H1 (cell line): ENCODE data around the gene RIMBP2.

Experiments used
- CTCF ChIP-seq, 3 experiments: IDR thresholded peaks; 1 replicate in 2 of 3; 2 replicates in 1 of 3; pipeline versions ENCODE4 v1.5.1 to v1.6.1; 2011; ENCODE audit warnings: low read length in 3 of 3, mild to moderate bottlenecking in 3 of 3, inconsistent platforms in 2 of 3, low read depth in 1 of 3, moderate library complexity in 1 of 3; ENCODE audit not compliant: insufficient read depth in 1 of 3; ENCODE audit errors: control extremely low read depth in 1 of 3
- EZH2 ChIP-seq: fragments of 200-600 bp; sonication (generic); IDR thresholded peaks from 2 replicates; pipeline ENCODE4 v1.7.1; 2012; ENCODE audit warnings: low read depth, mild to moderate bottlenecking, moderate library complexity, low read length, inconsistent platforms; ENCODE audit not compliant: severe bottlenecking
- HDAC2 ChIP-seq, 2 experiments: fragments of 300-600 bp in 1 of 2; sonication (generic) in 1 of 2; IDR thresholded peaks; 2 replicates each; pipeline ENCODE4 v1.6.1; 2011 to 2012; ENCODE audit warnings: low read depth in 2 of 2, low read length in 2 of 2, mild to moderate bottlenecking in 2 of 2, moderate library complexity in 2 of 2, borderline replicate concordance in 1 of 2, inconsistent platforms in 1 of 2
- JUND ChIP-seq: IDR thresholded peaks from 2 replicates; pipeline ENCODE4 v1.6.1; 2011; ENCODE audit warnings: mild to moderate bottlenecking, improper control_type of control experiment, low read length
- MAX ChIP-seq: IDR thresholded peaks from 2 replicates; pipeline ENCODE4 v1.6.1; 2012; ENCODE audit warnings: inconsistent platforms
- POLR2A ChIP-seq, 2 experiments: IDR thresholded peaks; 1 replicate in 1 of 2; 2 replicates in 1 of 2; pipeline ENCODE4 v1.6.1; 2011; ENCODE audit warnings: low read depth in 2 of 2, low read length in 2 of 2, mild to moderate bottlenecking in 2 of 2; ENCODE audit errors: control extremely low read depth in 1 of 2
- RAD21 ChIP-seq, 2 experiments: IDR thresholded peaks in 1 of 2; conservative IDR thresholded peaks in 1 of 2; 2 replicates each; pipeline ENCODE4 v1.6.1; 2011; ENCODE audit warnings: low read depth in 2 of 2, low read length in 2 of 2, improper control_type of control experiment in 1 of 2, inconsistent platforms in 1 of 2, mild to moderate bottlenecking in 1 of 2, moderate library complexity in 1 of 2
- SRF ChIP-seq: IDR thresholded peaks from 2 replicates; pipeline ENCODE4 v1.6.1; 2011; ENCODE audit warnings: mild to moderate bottlenecking, low read depth, low read length, moderate library complexity

GRCh38 chr12:130413909-130414308 is 302.2 kb downstream of the RIMBP2 start:
- TF ChIP-seq RAD21 (IDR thresholded peaks at IDR 0.05 in 1 of 2, conservative IDR thresholded peaks at IDR 0.05 in 1 of 2; ENCODE audit: low read depth in 2 of 2, low read length in 2 of 2) (no peak), CTCF (IDR thresholded peaks at IDR 0.05; ENCODE audit: control extremely low read depth in 1 of 3, insufficient read depth in 1 of 3, low read depth in 1 of 3, low read length in 3 of 3) (no peak), MAX (no peak), JUND (no peak), POLR2A (IDR thresholded peaks at IDR 0.05; ENCODE audit: control extremely low read depth in 1 of 2, low read depth in 2 of 2, low read length in 2 of 2) (no peak), HDAC2 (IDR thresholded peaks at IDR 0.05; ENCODE audit: borderline replicate concordance in 1 of 2, low read depth in 2 of 2, low read length in 2 of 2) (no peak), EZH2 (no peak), SRF (no peak)
